Mucosa of descending colon (tissue), 3 donors: ENCODE measurements around the gene F12. TPM values are rescaled to one million over a fixed set of nuclear protein-coding genes. Genes with fewer than 3 reads are reported as not detected.

Experiments used
- ATAC-seq: fragments of 200-7000 bp; cut with Tn5 transposase; one replicate; pipeline ENCODE4 v1.9.1; 2020; ENCODE audit warnings: mild to moderate bottlenecking, moderate library complexity
- DNase-seq, 3 donors: peaks; one replicate each; pipeline ENCODE4 v3.0.0-alpha.2; 2020
- H3K36me3 ChIP-seq: fragments of 200-600 bp; one replicate; pipeline ENCODE4 v1.8.0; 2021; ENCODE audit warnings: low read depth, mild to moderate bottlenecking
- H3K4me1 ChIP-seq: fragments of 200-600 bp; one replicate; pipeline ENCODE4 v1.8.0; 2021; ENCODE audit warnings: low read depth, mild to moderate bottlenecking
- H3K4me3 ChIP-seq: fragments of 200-600 bp; one replicate; pipeline ENCODE4 v1.8.0; 2021; ENCODE audit warnings: mild to moderate bottlenecking
- H3K9me3 ChIP-seq: fragments of 200-600 bp; one replicate; pipeline ENCODE4 v1.8.0; 2021; ENCODE audit warnings: mild to moderate bottlenecking
- CTCF ChIP-seq: fragments of 200-600 bp; IDR thresholded peaks from one replicate; pipeline ENCODE4 v1.8.0; 2022; ENCODE audit warnings: antibody characterized with exemption, mild to moderate bottlenecking
- intact Hi-C, 2 donors: fragments of 100-400 bp; cut with DNase I in 1 of 2; cut with micrococcal nuclease in 1 of 2; formaldehyde crosslinking; loops; one replicate each; pipeline versions ENCODE4 v1.11.0 to v1.11.1; 2022; cut with DNase I, micrococcal nuclease
- total RNA-seq, 3 donors: library from RNA; stranded (reverse); fragmentation: NEBNext Ultra II Directional in 2 of 3; extraction: Animal tissue kit (Norgen Biotek cat#: 25700) in 2 of 3; gene quantifications; one replicate each; pipeline versions ENCODE4 v1.2.1 to v1.2.4, GENCODE V29; 2021 to 2023
- donor health status: DM: no; HTN: no; CAD: no; lungs with moderate emphysema.
- donor health status: DM: no; HTN: no; CAD: no.
- donor health status: DM: no; HTN: yes; CAD: no.

The F12 gene
- total RNA-seq, 3 donors from 2014 or later = 3.0 to 9.2 (median 7.0) TPM

GRCh38 chr5:177455661-177456590 is 46.6 kb upstream of the F12 start:
- TF ChIP-seq CTCF = peak; percentile 92
- Histone ChIP-seq H3K4me3 (peak overlapping the region; percentile 36), H3K9me3 (no peaks in the 10 kb centered on the region), H3K36me3 (no peaks in the 10 kb centered on the region), H3K4me1 (peaks cover 13% of the 10 kb centered on the region)
- DNase-seq = peak; percentile 95 to 98 (median 97)
- intact Hi-C loops = no loop called here
- ATAC-seq = peak; percentile 70

DNA sequence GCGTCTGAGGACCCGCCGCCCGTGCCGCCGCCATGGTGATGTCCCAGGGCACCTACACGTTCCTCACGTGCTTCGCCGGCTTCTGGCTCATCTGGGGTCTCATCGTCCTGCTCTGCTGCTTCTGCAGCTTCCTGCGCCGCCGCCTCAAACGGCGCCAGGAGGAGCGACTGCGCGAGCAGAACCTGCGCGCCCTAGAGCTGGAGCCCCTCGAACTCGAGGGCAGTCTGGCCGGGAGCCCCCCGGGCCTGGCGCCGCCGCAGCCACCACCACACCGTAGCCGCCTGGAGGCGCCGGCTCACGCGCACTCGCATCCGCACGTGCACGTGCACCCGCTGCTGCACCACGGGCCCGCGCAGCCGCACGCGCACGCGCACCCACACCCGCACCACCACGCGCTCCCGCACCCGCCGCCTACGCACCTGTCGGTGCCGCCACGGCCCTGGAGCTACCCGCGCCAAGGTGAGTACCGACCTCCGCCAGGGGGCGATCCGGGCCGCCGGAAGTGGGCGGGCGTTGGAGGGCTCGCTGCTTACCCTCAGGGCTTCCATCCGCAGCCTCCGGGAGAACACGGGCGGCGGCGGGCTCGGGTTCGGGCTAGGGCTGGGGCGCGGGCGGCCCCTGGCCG is 45.8 kb upstream of the F12 start:
- intact Hi-C loops = no loop called here
- Histone ChIP-seq H3K4me3 (peak overlapping the region; percentile 36), H3K36me3 (no peaks in the 10 kb centered on the region), H3K4me1 (peaks cover 13% of the 10 kb centered on the region), H3K9me3 (no peaks in the 10 kb centered on the region)
- ATAC-seq = peak; percentile 71
- DNase-seq = peak; percentile 89 to 95 (median 94)
- TF ChIP-seq CTCF = peak; percentile 75

- H3K4me1 ChIP-seq = peaks cover 13% of the 10 kb centered on the region
- ATAC-seq (peak; percentile 76), DNase-seq (peak; percentile 94 to 98 (median 97))
- no peaks in the 10 kb centered on the region for H3K9me3 ChIP-seq
- peak; percentile 90 for TF ChIP-seq CTCF
- H3K4me3 ChIP-seq = peak overlapping the region; percentile 36
- intact Hi-C loops = loop anchor here (5.0 kb wide), 1 partner anchor 62 kb away; no protein-coding TSS in a partner anchor
- no peaks in the 10 kb centered on the region for H3K36me3 ChIP-seq
Measured at GRCh38 chr5:177454397-177455035, 45.2 kb upstream of the F12 start.

- no peak for TF ChIP-seq CTCF
- no peak for DNase-seq
- Histone ChIP-seq H3K9me3 (no peaks in the 10 kb centered on the region), H3K4me1 (peaks cover 13% of the 10 kb centered on the region), H3K36me3 (no peaks in the 10 kb centered on the region), H3K4me3 (no peak overlapping the region)
- ATAC-seq = no peak
- intact Hi-C loops = loop anchor here (5.0 kb wide), 1 partner anchor 62 kb away; no protein-coding TSS in a partner anchor
Measured at GRCh38 chr5:177453852-177454396, 44.6 kb upstream of the F12 start.
